Colonic mucosa (tissue), 4 donors: ENCODE data around the gene LRRN3. TPM values are rescaled to one million over a fixed set of nuclear protein-coding genes. Genes with fewer than 3 reads are reported as not detected.

Experiments
- DNase-seq: peaks from one replicate; pipeline ENCODE4 v3.0.0-alpha.2; 2020
- H3K27ac ChIP-seq: fragments of 200-600 bp; one replicate; pipeline ENCODE4 v1.8.0; 2021
- H3K27me3 ChIP-seq: fragments of 200-600 bp; one replicate; pipeline ENCODE4 v1.8.0; 2021
- H3K36me3 ChIP-seq: fragments of 200-600 bp; one replicate; pipeline ENCODE4 v1.8.0; 2021
- H3K4me1 ChIP-seq: fragments of 200-600 bp; one replicate; pipeline ENCODE4 v1.8.0; 2021; ENCODE audit warnings: mild to moderate bottlenecking
- H3K4me3 ChIP-seq: fragments of 200-600 bp; one replicate; pipeline ENCODE4 v1.8.0; 2021
- H3K9ac ChIP-seq, 2 donors: one replicate each; pipeline ENCODE4 v1.7.0; 2013; ENCODE audit warnings: control low read depth in 2 of 2, low read depth in 2 of 2, low read length in 2 of 2
- H3K9me3 ChIP-seq: fragments of 200-600 bp; one replicate; pipeline ENCODE4 v1.8.0; 2021
- intact Hi-C: fragments of 100-400 bp; cut with DNase I; formaldehyde crosslinking; loops from one replicate; pipeline ENCODE4 v1.14.1; 2022
- total RNA-seq, 2 donors: library from RNA; stranded (reverse); fragmentation: NEBNext Ultra II Directional in 1 of 2; extraction: Animal tissue kit (Norgen Biotek cat#: 25700) in 1 of 2; gene quantifications; one replicate each; pipeline ENCODE4 v1.2.1, GENCODE V29; 2021
- TF ChIP-seq, protein P1 (sequence below): fragments of 200-600 bp; IDR thresholded peaks from one replicate; pipeline ENCODE4 v1.8.0; 2022; ENCODE audit warnings: antibody characterized with exemption, mild to moderate bottlenecking
- donor health status: healthy.
- donor health status: DM: no; HTN: no; CAD: no.
- donor health status: DM: no; HTN: no; CAD: no.

LRRN3 gene
- total RNA-seq, 2 donors from 2014 or later, result 0.35 to 0.42 TPM

- no peaks in the 10 kb centered on the region for H3K27me3 ChIP-seq
- no peaks in the 10 kb centered on the region for H3K9me3 ChIP-seq
- no peak overlapping the region for H3K4me3 ChIP-seq
- DNase-seq, result no peak
- intact Hi-C loops, result no loop called here
- H3K9ac ChIP-seq, result no peak overlapping the region
- H3K36me3 ChIP-seq, result no peaks in the 10 kb centered on the region
- H3K27ac ChIP-seq, result no peak overlapping the region
- TF ChIP-seq, protein P1, sequence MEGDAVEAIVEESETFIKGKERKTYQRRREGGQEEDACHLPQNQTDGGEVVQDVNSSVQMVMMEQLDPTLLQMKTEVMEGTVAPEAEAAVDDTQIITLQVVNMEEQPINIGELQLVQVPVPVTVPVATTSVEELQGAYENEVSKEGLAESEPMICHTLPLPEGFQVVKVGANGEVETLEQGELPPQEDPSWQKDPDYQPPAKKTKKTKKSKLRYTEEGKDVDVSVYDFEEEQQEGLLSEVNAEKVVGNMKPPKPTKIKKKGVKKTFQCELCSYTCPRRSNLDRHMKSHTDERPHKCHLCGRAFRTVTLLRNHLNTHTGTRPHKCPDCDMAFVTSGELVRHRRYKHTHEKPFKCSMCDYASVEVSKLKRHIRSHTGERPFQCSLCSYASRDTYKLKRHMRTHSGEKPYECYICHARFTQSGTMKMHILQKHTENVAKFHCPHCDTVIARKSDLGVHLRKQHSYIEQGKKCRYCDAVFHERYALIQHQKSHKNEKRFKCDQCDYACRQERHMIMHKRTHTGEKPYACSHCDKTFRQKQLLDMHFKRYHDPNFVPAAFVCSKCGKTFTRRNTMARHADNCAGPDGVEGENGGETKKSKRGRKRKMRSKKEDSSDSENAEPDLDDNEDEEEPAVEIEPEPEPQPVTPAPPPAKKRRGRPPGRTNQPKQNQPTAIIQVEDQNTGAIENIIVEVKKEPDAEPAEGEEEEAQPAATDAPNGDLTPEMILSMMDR, result no peak
- no peaks in the 10 kb centered on the region for H3K4me1 ChIP-seq
Measured at GRCh38 chr7:111076205-111076604, 14.7 kb upstream of the LRRN3 start.

DNA sequence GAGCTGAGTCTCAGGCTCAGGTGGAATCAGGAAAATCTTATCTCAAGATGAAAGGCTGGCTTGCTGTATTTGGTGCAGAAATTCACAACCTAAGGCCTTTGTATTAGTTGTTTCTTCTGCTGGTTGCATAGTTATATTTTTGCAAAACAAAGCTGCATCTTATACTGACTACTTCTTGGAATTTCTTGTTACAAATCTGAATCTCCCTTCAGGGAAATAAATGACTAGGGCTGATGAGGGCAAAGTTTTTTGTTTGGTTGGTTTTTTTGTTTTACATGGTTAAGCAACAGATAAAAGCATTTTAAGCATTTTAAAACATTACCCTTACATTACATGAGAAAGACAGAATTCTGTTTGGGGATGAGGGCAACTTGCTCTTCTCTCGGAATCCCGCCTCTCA, 13.9 kb upstream of the LRRN3 start:
- no peaks in the 10 kb centered on the region for H3K9me3 ChIP-seq
- H3K27ac ChIP-seq, result no peak overlapping the region
- H3K36me3 ChIP-seq, result no peaks in the 10 kb centered on the region
- H3K4me3 ChIP-seq, result no peak overlapping the region
- TF ChIP-seq, protein P1, result no peak
- intact Hi-C loops, result no loop called here
- no peak overlapping the region for H3K9ac ChIP-seq
- DNase-seq, result no peak
- no peaks in the 10 kb centered on the region for H3K4me1 ChIP-seq
- no peaks in the 10 kb centered on the region for H3K27me3 ChIP-seq

- no peaks in the 10 kb centered on the region for H3K9me3 ChIP-seq
- H3K4me1 ChIP-seq, result no peaks in the 10 kb centered on the region
- TF ChIP-seq, protein P1, result no peak
- intact Hi-C loops, result no loop called here
- no peak overlapping the region for H3K4me3 ChIP-seq
- H3K27ac ChIP-seq, result no peak overlapping the region
- no peak for DNase-seq
- H3K9ac ChIP-seq, result no peak overlapping the region
- H3K36me3 ChIP-seq, result no peaks in the 10 kb centered on the region
- H3K27me3 ChIP-seq, result no peaks in the 10 kb centered on the region
Measured at GRCh38 chr7:111080495-111081105, 10.3 kb upstream of the LRRN3 start.

- no peak for DNase-seq
- H3K4me1 ChIP-seq, result no peaks in the 10 kb centered on the region
- H3K36me3 ChIP-seq, result no peaks in the 10 kb centered on the region
- no peak overlapping the region for H3K4me3 ChIP-seq
- intact Hi-C loops, result no loop called here
- no peak overlapping the region for H3K9ac ChIP-seq
- H3K27me3 ChIP-seq, result no peaks in the 10 kb centered on the region
- TF ChIP-seq, protein P1, result no peak
- no peak overlapping the region for H3K27ac ChIP-seq
- no peaks in the 10 kb centered on the region for H3K9me3 ChIP-seq
Measured at GRCh38 chr7:111081546-111082267, 9.2 kb upstream of the LRRN3 start.

DNA sequence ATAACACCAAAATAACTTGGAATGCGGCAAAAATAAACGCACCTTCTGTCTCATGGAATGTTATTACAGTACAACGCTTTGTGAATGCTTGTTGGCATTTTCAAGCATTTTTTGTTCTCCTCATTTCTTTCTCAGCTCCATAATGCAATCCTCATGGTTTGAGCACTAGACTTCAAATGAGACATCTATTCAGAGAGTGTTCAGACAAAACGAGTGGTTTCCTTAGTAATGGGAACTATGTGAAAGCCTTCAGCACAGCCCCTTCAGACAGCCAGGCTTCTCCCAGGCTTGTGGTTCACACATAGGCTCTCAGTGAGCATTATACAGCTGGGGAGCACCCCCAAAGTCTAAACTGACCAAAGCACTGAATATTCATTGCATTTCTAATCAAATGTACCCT, 8.6 kb upstream of the LRRN3 start:
- intact Hi-C loops, result no loop called here
- DNase-seq, result no peak
- H3K9ac ChIP-seq, result no peak overlapping the region
- H3K27ac ChIP-seq, result no peak overlapping the region
- H3K36me3 ChIP-seq, result no peaks in the 10 kb centered on the region
- no peaks in the 10 kb centered on the region for H3K27me3 ChIP-seq
- TF ChIP-seq, protein P1, result no peak
- H3K9me3 ChIP-seq, result no peaks in the 10 kb centered on the region
- H3K4me3 ChIP-seq, result no peak overlapping the region
- no peaks in the 10 kb centered on the region for H3K4me1 ChIP-seq
